SK-N-SH (cell line): ENCODE data around the gene SLFNL1. TPM values are rescaled to one million over a fixed set of nuclear protein-coding genes. Genes with fewer than 3 reads are reported as not detected.

Source experiments
- CTCF ChIA-PET: fragments of 300-600, 350-600 bp; formaldehyde crosslinking; extraction: SDS; loops from one replicate; lab custom pipeline; 2021; lab: Yijun Ruan, JAX
- POLR2A ChIA-PET: fragments of 350-600 bp; sonication (Branson Sonifier 250); formaldehyde crosslinking; extraction: SDS; loops from one replicate; lab custom pipeline; 2020; ENCODE audit warnings: antibody characterized with exemption, inconsistent platforms; lab: Yijun Ruan, JAX
- DNase-seq: peaks from one replicate; pipeline ENCODE4 v3.0.0; 2012
- H2AFZ ChIP-seq: fragments of 200-600 bp; sonication (generic); 2 replicates; pipeline ENCODE4 v1.8.1; 2016; ENCODE audit warnings: antibody characterized with exemption, mild to moderate bottlenecking, low read depth
- H3F3A ChIP-seq: fragments of 200-600 bp; sonication (generic); replicated peaks from 2 replicates; pipeline ENCODE3; 2016; ENCODE audit warnings: antibody characterized with exemption, mild to moderate bottlenecking; ENCODE audit not compliant: insufficient read depth
- H3K27ac ChIP-seq, 2 experiments: fragments of 200-500 bp in 1 of 2; fragments of 200-600 bp in 1 of 2; sonication (Bioruptor generic) in 1 of 2; sonication (generic), shearing (Covaris generic) in 1 of 2; 2 replicates each; pipeline versions ENCODE4 v1.5.1 to v1.6.1; 2014 to 2016; ENCODE audit warnings: low read depth in 2 of 2, inconsistent platforms in 1 of 2, low read length in 1 of 2, mild to moderate bottlenecking in 1 of 2, mixed read lengths in 1 of 2
- H3K27me3 ChIP-seq: fragments of 200-600 bp; sonication (generic), shearing (Covaris generic); 2 replicates; pipeline ENCODE4 v1.6.1; 2016; ENCODE audit warnings: mixed run types; ENCODE audit not compliant: insufficient read depth
- H3K36me3 ChIP-seq, 2 experiments: fragments of 200-500 bp in 1 of 2; fragments of 200-600 bp in 1 of 2; sonication (Bioruptor generic) in 1 of 2; sonication (generic) in 1 of 2; replicated peaks in 1 of 2; 2 replicates each; pipeline versions ENCODE3 to v1.5.1; 2014 to 2016; ENCODE audit warnings: low read length in 1 of 2, mild to moderate bottlenecking in 1 of 2; ENCODE audit not compliant: insufficient read depth in 2 of 2, control insufficient read depth in 1 of 2
- H3K4me1 ChIP-seq, 2 experiments: fragments of 200-500 bp in 1 of 2; fragments of 200-600 bp in 1 of 2; sonication (Bioruptor generic) in 1 of 2; sonication (generic), shearing (Covaris generic) in 1 of 2; 2 replicates each; pipeline versions ENCODE4 v1.5.1 to v1.6.1; 2014 to 2016; ENCODE audit warnings: low read depth in 1 of 2, low read length in 1 of 2, mixed run types in 1 of 2; ENCODE audit not compliant: insufficient read depth in 2 of 2, control insufficient read depth in 1 of 2
- H3K4me2 ChIP-seq: fragments of 200-600 bp; sonication (generic), shearing (Covaris generic); 2 replicates; pipeline ENCODE4 v1.6.1; 2017; ENCODE audit warnings: mixed run types
- H3K4me3 ChIP-seq, 2 experiments: fragments of 200-500 bp in 1 of 2; fragments of 200-600 bp in 1 of 2; sonication (Bioruptor generic) in 1 of 2; sonication (generic), shearing (Covaris generic) in 1 of 2; 2 replicates each; pipeline versions ENCODE4 v1.5.1 to v1.8.1; 2014 to 2016; ENCODE audit warnings: low read depth in 2 of 2, inconsistent platforms in 1 of 2, low read length in 1 of 2, mild to moderate bottlenecking in 1 of 2, mixed read lengths in 1 of 2, moderate library complexity in 1 of 2
- H3K79me2 ChIP-seq: fragments of 200-600 bp; sonication (generic); 2 replicates; pipeline ENCODE4 v1.8.1; 2017; ENCODE audit warnings: mild to moderate bottlenecking; ENCODE audit not compliant: insufficient read depth
- H3K9ac ChIP-seq: fragments of 200-600 bp; sonication (generic); 2 replicates; pipeline ENCODE4 v1.6.1; 2017; ENCODE audit warnings: mixed run types
- H3K9me2 ChIP-seq: fragments of 200-600 bp; sonication (generic); 2 replicates; pipeline ENCODE4 v1.6.1; 2017; ENCODE audit warnings: mixed run types
- H3K9me3 ChIP-seq: fragments of 200-600 bp; sonication (generic); 2 replicates; pipeline ENCODE4 v1.6.1; 2017; ENCODE audit warnings: mixed run types, mild to moderate bottlenecking, moderate library complexity
- H4K20me1 ChIP-seq: fragments of 200-600 bp; sonication (generic); 2 replicates; pipeline ENCODE4 v1.6.1; 2017; ENCODE audit warnings: mild to moderate bottlenecking, mixed run types; ENCODE audit not compliant: insufficient read depth
- CHD2 ChIP-seq: fragments of 150-350 bp; IDR thresholded peaks from 2 replicates; pipeline ENCODE4 v1.6.1; 2018; ENCODE audit warnings: low read length; ENCODE audit not compliant: partially characterized antibody
- FOXJ3 ChIP-seq: sonication (generic); formaldehyde crosslinking; IDR thresholded peaks from 2 replicates; pipeline ENCODE4 v1.5.1; 2020; ENCODE audit warnings: mild to moderate bottlenecking, missing genetic modification reagents
- FOXM1 ChIP-seq: IDR thresholded peaks from 2 replicates; pipeline ENCODE4 v1.4.0; 2012; ENCODE audit warnings: low read depth, mild to moderate bottlenecking
- GABPA ChIP-seq: IDR thresholded peaks from 2 replicates; pipeline ENCODE4 v1.4.0; 2012; ENCODE audit warnings: low read depth, mild to moderate bottlenecking
- NFIC ChIP-seq: IDR thresholded peaks from 2 replicates; pipeline ENCODE4 v1.4.0; 2012; ENCODE audit warnings: borderline replicate concordance
- NRF1 ChIP-seq: IDR thresholded peaks from 2 replicates; pipeline ENCODE4 v1.6.1; 2012; ENCODE audit warnings: low read depth, mild to moderate bottlenecking, low read length
- POLR2AphosphoS5 ChIP-seq: IDR thresholded peaks from 2 replicates; pipeline ENCODE4 v1.6.1; 2012; ENCODE audit warnings: low read depth, low read length
- REST ChIP-seq: IDR thresholded peaks from 2 replicates; pipeline ENCODE4 v1.6.1; 2012; ENCODE audit warnings: mild to moderate bottlenecking, low read depth, low read length, moderate library complexity
- SIN3A ChIP-seq: IDR thresholded peaks from 2 replicates; pipeline ENCODE4 v1.6.1; 2012; ENCODE audit warnings: low read depth, mild to moderate bottlenecking, low read length, moderate library complexity, borderline replicate concordance
- TEAD4 ChIP-seq: IDR thresholded peaks from 2 replicates; pipeline ENCODE4 v1.4.0; 2012; ENCODE audit warnings: mild to moderate bottlenecking, borderline replicate concordance; ENCODE audit not compliant: insufficient read depth
- YY1 ChIP-seq: IDR thresholded peaks from 2 replicates; pipeline ENCODE4 v1.4.0; 2012; ENCODE audit warnings: low read depth, mild to moderate bottlenecking
- WGBS: methylation state at CpG from one replicate; pipeline ENCODE4 v1.1.6; 2017; ENCODE audit warnings: low lambda C conversion rate; 5-methylcytosine and 5-hydroxymethylcytosine counted together
- polyA plus RNA-seq, 3 experiments: library from polyadenylated mRNA; depleted of rRNA; stranded (reverse); fragments of >200 nt; gene quantifications; 2 replicates each; pipeline ENCODE4 v1.2.3, GENCODE V29; 2012
- TF ChIP-seq, protein P1 (sequence below): fragments of 150-350 bp; IDR thresholded peaks from 2 replicates; pipeline ENCODE4 v1.6.1; 2016; ENCODE audit warnings: mild to moderate bottlenecking, low read depth, low read length
- TF ChIP-seq, protein P2 (sequence below): IDR thresholded peaks from 2 replicates; pipeline ENCODE4; 2012

Gene SLFNL1
- polyA plus RNA-seq, 1 of the 3 experiments (the other 2 are of a cell fraction), result 0.26 TPM

GRCh38 chr1:41003127-41003639 is 18.3 kb downstream of the SLFNL1 start (continued):
- TF ChIP-seq NRF1 (no peak), TEAD4 (no peak), NFIC (no peak), FOXM1 (no peak)

- Histone ChIP-seq H3K36me3 (peaks cover 52 to 69% of the 10 kb centered on the region in 2 experiments), H2AFZ (no peak overlapping the region), H3K4me2 (no peak overlapping the region), H3K9me2 (no peaks in the 10 kb centered on the region), H3K4me1 (peaks cover 6 to 14% of the 10 kb centered on the region in 2 experiments), H3K4me3 (no peak overlapping the region), H3K27me3 (no peaks in the 10 kb centered on the region), H3K27ac (no peak overlapping the region), H3K9ac (no peak overlapping the region), H3K9me3 (no peaks in the 10 kb centered on the region), H3K79me2 (peaks cover 59% of the 10 kb centered on the region), H3F3A (peaks cover 46% of the 10 kb centered on the region), H4K20me1 (peaks cover 22% of the 10 kb centered on the region)
- DNase-seq, result no peak
- no peak for TF ChIP-seq YY1
- no peak for TF ChIP-seq FOXM1
- TF ChIP-seq REST, result no peak
- no peak for TF ChIP-seq CHD2
- TF ChIP-seq, protein P1, sequence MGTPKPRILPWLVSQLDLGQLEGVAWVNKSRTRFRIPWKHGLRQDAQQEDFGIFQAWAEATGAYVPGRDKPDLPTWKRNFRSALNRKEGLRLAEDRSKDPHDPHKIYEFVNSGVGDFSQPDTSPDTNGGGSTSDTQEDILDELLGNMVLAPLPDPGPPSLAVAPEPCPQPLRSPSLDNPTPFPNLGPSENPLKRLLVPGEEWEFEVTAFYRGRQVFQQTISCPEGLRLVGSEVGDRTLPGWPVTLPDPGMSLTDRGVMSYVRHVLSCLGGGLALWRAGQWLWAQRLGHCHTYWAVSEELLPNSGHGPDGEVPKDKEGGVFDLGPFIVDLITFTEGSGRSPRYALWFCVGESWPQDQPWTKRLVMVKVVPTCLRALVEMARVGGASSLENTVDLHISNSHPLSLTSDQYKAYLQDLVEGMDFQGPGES, result no peak
- TF ChIP-seq POLR2AphosphoS5, result no peak
- TF ChIP-seq, protein P2, sequence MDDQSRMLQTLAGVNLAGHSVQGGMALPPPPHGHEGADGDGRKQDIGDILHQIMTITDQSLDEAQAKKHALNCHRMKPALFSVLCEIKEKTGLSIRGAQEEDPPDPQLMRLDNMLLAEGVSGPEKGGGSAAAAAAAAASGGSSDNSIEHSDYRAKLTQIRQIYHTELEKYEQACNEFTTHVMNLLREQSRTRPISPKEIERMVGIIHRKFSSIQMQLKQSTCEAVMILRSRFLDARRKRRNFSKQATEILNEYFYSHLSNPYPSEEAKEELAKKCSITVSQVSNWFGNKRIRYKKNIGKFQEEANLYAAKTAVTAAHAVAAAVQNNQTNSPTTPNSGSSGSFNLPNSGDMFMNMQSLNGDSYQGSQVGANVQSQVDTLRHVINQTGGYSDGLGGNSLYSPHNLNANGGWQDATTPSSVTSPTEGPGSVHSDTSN, result no peak
- TF ChIP-seq FOXJ3 (CRISPR knock-in tag), result no peak
- TF ChIP-seq SIN3A, result no peak
- no peak for TF ChIP-seq GABPA
- ChIA-PET POLR2A (no interaction called here), CTCF (no interaction called here)
- 95% methylated on average over 4 of the region's 4 CpGs for WGBS
These were observed 22.9 kb downstream of the SLFNL1 start for GRCh38 chr1:40998668-40999067.
